Transverse colon (tissue), 4 donors: Measurements from ENCODE around the gene CCND1. TPM values are rescaled to one million over a fixed set of nuclear protein-coding genes. Genes with fewer than 3 reads are reported as not detected.

Experiments
- DNase-seq: peaks from one replicate; pipeline ENCODE4 v3.0.0-alpha.2; 2019
- H3K27ac ChIP-seq, 4 donors: fragments of 200-600 bp; sonication (generic); 2 replicates each; pipeline ENCODE4 v1.5.1; 2016 to 2018; ENCODE audit warnings: inconsistent platforms in 4 of 4
- H3K27me3 ChIP-seq: fragments of 200-600 bp; sonication (generic); 2 replicates; pipeline ENCODE4 v1.5.1; 2017; ENCODE audit warnings: inconsistent platforms
- H3K36me3 ChIP-seq, 4 donors: fragments of 200-600 bp; sonication (generic); 2 replicates each; pipeline ENCODE4 v1.5.1; 2017 to 2019; ENCODE audit warnings: inconsistent platforms in 4 of 4
- H3K4me1 ChIP-seq, 4 donors: fragments of 200-600 bp; sonication (generic); 2 replicates each; pipeline ENCODE4 v1.5.1; 2017 to 2020; ENCODE audit warnings: inconsistent platforms in 4 of 4
- H3K4me3 ChIP-seq, 4 donors: fragments of 200-600 bp; sonication (generic); 1 replicate in 1 of 4; 2 replicates in 3 of 4; pipeline versions ENCODE4 v1.5.1 to v1.6.1; 2017 to 2019; ENCODE audit warnings: inconsistent platforms in 4 of 4
- H3K9me3 ChIP-seq, 2 donors: fragments of 200-600 bp; sonication (generic); 2 replicates each; pipeline ENCODE4 v1.5.1; 2017 to 2019; ENCODE audit warnings: inconsistent platforms in 2 of 2
- CTCF ChIP-seq, 5 experiments: fragments of 200-600 bp in 3 of 5; fragments of 450-650 bp in 2 of 5; sonication (generic) in 3 of 5; IDR thresholded peaks; 1 replicate in 2 of 5; 2 replicates in 3 of 5; pipeline ENCODE4 v1.5.1; 2016 to 2017; ENCODE audit warnings: antibody characterized with exemption in 5 of 5, inconsistent platforms in 3 of 5, mild to moderate bottlenecking in 2 of 5, moderate library complexity in 1 of 5
- EP300 ChIP-seq: sonication (generic); formaldehyde crosslinking; IDR thresholded peaks from one replicate; pipeline ENCODE4 v1.6.1; 2017; ENCODE audit warnings: antibody characterized with exemption, low read depth
- POLR2A ChIP-seq: fragments of 450-650 bp; IDR thresholded peaks from one replicate; pipeline ENCODE4 v1.6.1; 2016; ENCODE audit warnings: antibody characterized with exemption, mild to moderate bottlenecking, moderate library complexity
- POLR2AphosphoS5 ChIP-seq, 3 donors: sonication (generic); formaldehyde crosslinking; IDR thresholded peaks; one replicate each; pipeline ENCODE4 v1.6.1; 2016; ENCODE audit warnings: antibody characterized with exemption in 3 of 3
- WGBS, 2 donors: methylation state at CpG; one replicate each; pipeline ENCODE4 v1.1.5; 2018; ENCODE audit warnings: low coverage in 1 of 2; 5-methylcytosine and 5-hydroxymethylcytosine counted together
- in situ Hi-C, 4 donors: fragments of 200-750 bp; cut with MboI; loops; one replicate each; pipeline versions ENCODE4 v1.15.0 to v1.15.1; 2017; ENCODE audit warnings: low sequenced_read_pairs in 3 of 4, low pct_ligation_motif_present in 1 of 4, low pct_unique_long_range_greater_than_20kb in 1 of 4
- intact Hi-C: fragments of 100-400 bp; cut with DNase I; formaldehyde crosslinking; loops from one replicate; pipeline ENCODE4 v1.15.1; 2023; ENCODE audit warnings: low total_unique reads
- total RNA-seq, 4 donors: library from RNA; depleted of rRNA; stranded (reverse); fragments of >200 nt; gene quantifications; one replicate each; pipeline ENCODE4 v1.1.0, GENCODE V29; 2016

The CCND1 gene
- total RNA-seq, 4 donors from 2014 or later, result 26.4 to 78.0 (median 45.0) TPM

DNA sequence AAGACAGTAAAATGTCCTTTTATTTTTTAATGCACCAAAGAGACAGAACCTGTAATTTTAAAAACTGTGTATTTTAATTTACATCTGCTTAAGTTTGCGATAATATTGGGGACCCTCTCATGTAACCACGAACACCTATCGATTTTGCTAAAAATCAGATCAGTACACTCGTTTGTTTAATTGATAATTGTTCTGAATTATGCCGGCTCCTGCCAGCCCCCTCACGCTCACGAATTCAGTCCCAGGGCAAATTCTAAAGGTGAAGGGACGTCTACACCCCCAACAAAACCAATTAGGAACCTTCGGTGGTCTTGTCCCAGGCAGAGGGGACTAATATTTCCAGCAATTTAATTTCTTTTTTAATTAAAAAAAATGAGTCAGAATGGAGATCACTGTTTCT, 1.1 kb upstream of the CCND1 start:
- Histone ChIP-seq H3K4me3 (no peak overlapping the region), H3K9me3 (no peaks in the 10 kb centered on the region), H3K36me3 (no peaks in the 10 kb centered on the region), H3K27ac (no peak overlapping the region), H3K27me3 (peaks cover 58% of the 10 kb centered on the region), H3K4me1 (peaks cover 38 to 76% (median 71%) of the 10 kb centered on the region in 4 donors)
- no peak for DNase-seq
- in situ Hi-C loops (loop anchor here in 2 of 4 donors (5.0 to 25.0 kb wide), 3 partner anchors 203 to 535 kb away; partner anchors contain the start of gene MYEOV (in 1 of the 2)), intact Hi-C loops (no loop called here)
- TF ChIP-seq CTCF (IDR thresholded peaks at IDR 0.05) (no peak), POLR2A (no peak), POLR2AphosphoS5 (IDR thresholded peaks at IDR 0.05) (no peak), EP300 (no peak)
- 10 to 17% methylated on average over 2 to 9 of the region's 9 CpGs for WGBS, 2 donors

DNA sequence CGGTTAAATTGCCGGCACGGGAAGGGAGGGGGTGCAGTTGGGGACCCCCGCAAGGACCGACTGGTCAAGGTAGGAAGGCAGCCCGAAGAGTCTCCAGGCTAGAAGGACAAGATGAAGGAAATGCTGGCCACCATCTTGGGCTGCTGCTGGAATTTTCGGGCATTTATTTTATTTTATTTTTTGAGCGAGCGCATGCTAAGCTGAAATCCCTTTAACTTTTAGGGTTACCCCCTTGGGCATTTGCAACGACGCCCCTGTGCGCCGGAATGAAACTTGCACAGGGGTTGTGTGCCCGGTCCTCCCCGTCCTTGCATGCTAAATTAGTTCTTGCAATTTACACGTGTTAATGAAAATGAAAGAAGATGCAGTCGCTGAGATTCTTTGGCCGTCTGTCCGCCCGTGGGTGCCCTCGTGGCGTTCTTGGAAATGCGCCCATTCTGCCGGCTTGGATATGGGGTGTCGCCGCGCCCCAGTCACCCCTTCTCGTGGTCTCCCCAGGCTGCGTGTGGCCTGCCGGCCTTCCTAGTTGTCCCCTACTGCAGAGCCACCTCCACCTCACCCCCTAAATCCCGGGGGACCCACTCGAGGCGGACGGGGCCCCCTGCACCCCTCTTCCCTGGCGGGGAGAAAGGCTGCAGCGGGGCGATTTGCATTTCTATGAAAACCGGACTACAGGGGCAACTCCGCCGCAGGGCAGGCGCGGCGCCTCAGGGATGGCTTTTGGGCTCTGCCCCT, 529 bp upstream of the CCND1 start:
- Histone ChIP-seq H3K27me3 (peaks cover 58% of the 10 kb centered on the region), H3K27ac (peak overlapping the region; percentile 82 to 89 (median 86)), H3K9me3 (no peaks in the 10 kb centered on the region), H3K4me3 (peak overlapping the region; percentile 71 to 93 (median 78)), H3K4me1 (peaks cover 38 to 80% (median 73%) of the 10 kb centered on the region in 4 donors), H3K36me3 (no peaks in the 10 kb centered on the region)
- 0 to 4% methylated on average over 3 to 37 of the region's 43 CpGs for WGBS, 2 donors
- TF ChIP-seq CTCF (IDR thresholded peaks at IDR 0.05), result peak in 1 of 5 experiments; percentile 8
- no peak for TF ChIP-seq EP300
- peak; percentile 49 for DNase-seq
- intact Hi-C loops, result no loop called here
- in situ Hi-C loops, result loop anchor here in 2 of 4 donors (5.0 to 25.0 kb wide), 3 partner anchors 203 to 536 kb away; partner anchors contain the start of gene MYEOV (in 1 of the 2)

DNA sequence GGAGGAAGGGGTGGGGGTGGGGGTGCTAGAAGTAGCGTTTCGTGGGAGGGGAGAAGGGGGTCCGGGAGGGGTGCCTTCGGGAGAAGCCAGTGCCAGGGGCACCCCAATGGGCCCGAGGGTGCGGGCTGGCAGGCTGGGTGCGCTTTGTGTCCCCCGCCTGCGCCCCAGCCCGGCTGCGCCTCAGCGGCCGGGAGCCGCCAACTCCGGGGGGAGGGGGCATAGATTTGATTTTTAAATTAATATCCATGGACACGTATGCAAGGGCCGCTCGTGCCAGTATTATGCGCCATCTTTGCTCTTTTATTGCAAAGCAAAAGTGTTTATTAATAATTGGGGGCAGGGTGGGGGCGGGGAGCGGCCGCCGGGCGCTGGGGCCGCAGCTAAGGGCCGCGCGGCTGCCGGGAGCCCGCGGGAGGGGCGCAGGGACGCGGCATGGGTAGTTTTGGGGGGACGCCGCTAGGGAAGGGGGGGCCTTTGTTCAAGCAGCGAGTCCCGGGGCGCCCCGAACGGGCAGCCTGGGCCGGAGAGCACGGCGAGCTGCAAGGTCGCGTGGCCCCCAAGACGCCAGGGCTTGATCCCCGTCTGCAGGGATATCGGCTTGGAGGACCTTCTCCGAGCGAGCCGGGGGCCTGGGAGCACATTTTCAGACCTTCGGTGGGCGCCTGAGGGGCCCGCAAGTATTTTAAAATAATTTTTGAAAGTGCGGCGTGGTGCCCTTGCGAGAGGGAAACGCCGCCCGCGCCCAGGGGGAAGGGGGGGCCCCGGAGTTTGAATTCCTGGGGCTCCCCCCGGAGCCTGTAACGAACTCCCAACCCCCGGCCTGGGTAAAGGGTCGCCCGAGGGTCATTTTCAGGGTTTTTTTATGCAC, 959 bp downstream of the CCND1 start:
- intact Hi-C loops, result no loop called here
- DNase-seq, result no peak
- H3K9me3 ChIP-seq, result no peaks in the 10 kb centered on the region
- TF ChIP-seq POLR2A (no peak), EP300 (no peak), CTCF (IDR thresholded peaks at IDR 0.05) (no peak), POLR2AphosphoS5 (IDR thresholded peaks at IDR 0.05) (no peak)
- 0 to 1% methylated on average over 8 to 65 of the region's 68 CpGs for WGBS, 2 donors
- H3K4me3 ChIP-seq, result peak overlapping the region; percentile 71 to 93 (median 78)
- peaks cover 53% of the 10 kb centered on the region for H3K27me3 ChIP-seq
- H3K4me1 ChIP-seq, result peaks cover 31 to 71% (median 66%) of the 10 kb centered on the region in 4 donors
- no peaks in the 10 kb centered on the region for H3K36me3 ChIP-seq
- peak overlapping the region; percentile 82 to 89 (median 86) for H3K27ac ChIP-seq
- in situ Hi-C loops, result loop anchor here in 2 of 4 donors (5.0 to 25.0 kb wide), 3 partner anchors 205 to 537 kb away; partner anchors contain the start of gene MYEOV (in 1 of the 2)

DNA sequence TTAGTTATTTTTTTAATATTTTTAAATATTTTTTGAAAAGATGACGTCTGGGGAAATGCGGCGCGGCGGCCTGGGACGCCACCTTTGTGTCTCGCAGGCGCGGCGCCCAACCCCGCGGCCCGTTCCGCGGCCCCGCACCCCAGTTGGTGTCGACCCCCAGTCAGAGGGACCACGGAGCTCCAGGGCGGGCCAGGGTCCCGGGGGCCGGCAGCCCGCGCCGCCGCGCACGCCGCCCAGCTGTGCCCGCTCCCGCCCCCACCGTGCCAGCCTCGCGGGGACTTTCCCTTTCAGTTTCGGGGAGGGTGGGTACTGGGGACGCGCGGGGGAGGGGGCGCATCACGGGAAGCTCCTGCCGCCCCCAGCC, 1.6 kb downstream of the CCND1 start:
- in situ Hi-C loops (loop anchor here in 2 of 4 donors (5.0 to 25.0 kb wide), 3 partner anchors 205 to 538 kb away; partner anchors contain the start of gene MYEOV (in 1 of the 2)), intact Hi-C loops (no loop called here)
- DNase-seq, result peak; percentile 59
- Histone ChIP-seq H3K36me3 (no peaks in the 10 kb centered on the region), H3K27me3 (peaks cover 47% of the 10 kb centered on the region), H3K4me3 (peak overlapping the region; percentile 71 to 93 (median 78)), H3K27ac (peak overlapping the region; percentile 82 to 89 (median 86)), H3K9me3 (no peaks in the 10 kb centered on the region), H3K4me1 (peaks cover 25 to 65% (median 60%) of the 10 kb centered on the region in 4 donors)
- TF ChIP-seq POLR2AphosphoS5 (IDR thresholded peaks at IDR 0.05), result no peak
- no peak for TF ChIP-seq CTCF (IDR thresholded peaks at IDR 0.05)
- no peak for TF ChIP-seq EP300
- no peak for TF ChIP-seq POLR2A
- WGBS, 2 donors, result 0% methylated on average over 18 of the region's 40 CpGs; no CpG with 5 or more reads in 1 of the 2 donors
